C4-2B (cell line): Measurements from ENCODE around the gene ACBD6.
A peak's percentile ranks its signal among the peaks of the same experiment; 100 is the strongest.

Source experiments
- H3K27ac ChIP-seq: fragments of 450-650 bp; 2 replicates; pipeline ENCODE4 v1.5.1; 2017
- CTCF ChIP-seq: fragments of 450-650 bp; conservative IDR thresholded peaks from 2 replicates; pipeline ENCODE4 v1.5.1; 2017; ENCODE audit warnings: mild to moderate bottlenecking
- ZFX ChIP-seq: fragments of 450-650 bp; IDR thresholded peaks from 2 replicates; pipeline ENCODE4 v1.6.1; 2017

Gene ACBD6

GRCh38 chr1:180524160-180524914 lies 22.0 kb upstream of the ACBD6 start:
- H3K27ac ChIP-seq: no peak overlapping the region
- TF ChIP-seq CTCF (no peak), ZFX (no peak)

GRCh38 chr1:180522213-180522515 lies 19.8 kb upstream of the ACBD6 start:
- TF ChIP-seq CTCF (no peak), ZFX (no peak)
- no peak overlapping the region; the same call in 1 of the 2 replicates for H3K27ac ChIP-seq

GRCh38 chr1:180521474-180522212 lies 19.3 kb upstream of the ACBD6 start:
- no peak overlapping the region; the same call in 1 of the 2 replicates for H3K27ac ChIP-seq
- TF ChIP-seq CTCF (no peak), ZFX (no peak)

- TF ChIP-seq CTCF (no peak), ZFX (no peak)
- H3K27ac ChIP-seq: no peak overlapping the region
Measured at GRCh38 chr1:180519846-180520245, 17.5 kb upstream of the ACBD6 start.

- H3K27ac ChIP-seq: no peak overlapping the region
- no peak for TF ChIP-seq ZFX
- peak; percentile 92 for TF ChIP-seq CTCF
Measured at GRCh38 chr1:180515857-180516388, 13.5 kb upstream of the ACBD6 start.

- no peak overlapping the region for H3K27ac ChIP-seq
- TF ChIP-seq ZFX: no peak
- 0 out of 2 replicates have a peak, but pooled peaks have one; percentile 38 for TF ChIP-seq CTCF
Measured at GRCh38 chr1:180515364-180515763, 13.0 kb upstream of the ACBD6 start.

GRCh38 chr1:180513531-180513930 lies 11.2 kb upstream of the ACBD6 start:
- TF ChIP-seq CTCF (no peak), ZFX (no peak)
- no peak overlapping the region for H3K27ac ChIP-seq
